OCI-LY1 (cell line): ENCODE measurements around the gene CCR3.

ENCODE experiments used
- CTCF ChIP-seq: fragments of 200-600 bp; sonication (generic), shearing (Covaris generic); IDR thresholded peaks from 2 replicates; pipeline ENCODE4 v1.5.1; 2017; ENCODE audit warnings: mild to moderate bottlenecking, antibody characterized with exemption, low read length, moderate library complexity, mixed read lengths
- EZH2 ChIP-seq: fragments of 200-600 bp; sonication (generic), shearing (Covaris generic); IDR thresholded peaks from 2 replicates; pipeline ENCODE4 v1.8.0; 2017; ENCODE audit warnings: borderline replicate concordance, mixed run types, mild to moderate bottlenecking, antibody characterized with exemption, low read length, moderate library complexity, mixed read lengths

- TF ChIP-seq CTCF (no peak), EZH2 (no peak)
Measured at GRCh38 chr3:46209053-46209452, 33.2 kb upstream of the CCR3 start.
